22Rv1 (cell line): ENCODE measurements around the gene KCNQ1.

Source experiments
- H3K27ac ChIP-seq: fragments of 450-650 bp; 2 replicates; pipeline ENCODE4 v1.5.1; 2017
- ZFX ChIP-seq: fragments of 450-650 bp; IDR thresholded peaks from 2 replicates; pipeline ENCODE4 v1.6.1; 2017; ENCODE audit warnings: antibody characterized with exemption, borderline replicate concordance
- TF ChIP-seq, protein P1 (sequence below): fragments of 450-650 bp; IDR thresholded peaks from 2 replicates; pipeline ENCODE4 v1.5.1; 2017; ENCODE audit warnings: mild to moderate bottlenecking

The KCNQ1 gene

DNA sequence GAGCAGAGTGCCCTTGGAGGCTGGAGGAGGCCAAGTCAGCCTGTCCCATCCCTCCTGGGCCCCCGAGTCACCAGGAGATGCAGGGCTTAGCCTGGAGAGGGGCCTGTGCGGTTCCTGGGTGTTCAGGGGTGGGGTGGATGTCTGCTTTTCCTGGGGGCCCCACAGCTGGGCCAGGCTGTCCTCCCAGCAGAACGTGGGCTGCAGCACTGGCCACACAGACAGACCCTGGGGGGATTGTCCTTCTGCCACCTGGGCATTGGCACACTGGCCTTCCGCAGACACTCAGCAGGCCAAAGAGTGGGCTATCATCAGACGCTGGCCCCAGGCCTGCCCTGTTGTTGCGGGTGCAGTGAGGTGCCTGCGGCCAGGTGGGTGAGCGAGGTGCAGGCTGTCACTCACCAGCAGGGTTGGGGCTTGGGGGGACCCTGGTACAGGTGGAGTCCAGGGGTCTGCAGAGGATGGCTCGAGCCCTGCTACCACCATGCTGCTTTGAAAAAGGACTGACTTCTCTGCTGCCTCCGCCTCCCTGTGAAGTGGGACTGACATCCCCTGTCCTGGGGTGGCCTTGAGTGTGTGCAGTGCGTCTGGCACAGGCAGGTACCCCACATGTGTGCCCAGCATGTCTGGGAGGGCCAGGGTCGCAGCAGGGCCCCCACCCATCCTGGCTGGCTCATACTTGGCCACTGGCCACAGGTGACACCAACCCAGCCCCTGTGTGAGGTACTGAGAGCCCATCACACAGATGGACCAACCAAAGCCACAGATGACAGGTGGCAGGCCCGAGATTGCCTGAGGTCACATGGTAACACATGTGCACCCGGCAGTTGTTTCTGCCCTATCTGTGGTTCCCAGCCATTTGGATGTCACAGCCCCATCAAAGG is 294.0 kb downstream of the KCNQ1 start:
- no peak overlapping the region for H3K27ac ChIP-seq
- TF ChIP-seq, protein P1, sequence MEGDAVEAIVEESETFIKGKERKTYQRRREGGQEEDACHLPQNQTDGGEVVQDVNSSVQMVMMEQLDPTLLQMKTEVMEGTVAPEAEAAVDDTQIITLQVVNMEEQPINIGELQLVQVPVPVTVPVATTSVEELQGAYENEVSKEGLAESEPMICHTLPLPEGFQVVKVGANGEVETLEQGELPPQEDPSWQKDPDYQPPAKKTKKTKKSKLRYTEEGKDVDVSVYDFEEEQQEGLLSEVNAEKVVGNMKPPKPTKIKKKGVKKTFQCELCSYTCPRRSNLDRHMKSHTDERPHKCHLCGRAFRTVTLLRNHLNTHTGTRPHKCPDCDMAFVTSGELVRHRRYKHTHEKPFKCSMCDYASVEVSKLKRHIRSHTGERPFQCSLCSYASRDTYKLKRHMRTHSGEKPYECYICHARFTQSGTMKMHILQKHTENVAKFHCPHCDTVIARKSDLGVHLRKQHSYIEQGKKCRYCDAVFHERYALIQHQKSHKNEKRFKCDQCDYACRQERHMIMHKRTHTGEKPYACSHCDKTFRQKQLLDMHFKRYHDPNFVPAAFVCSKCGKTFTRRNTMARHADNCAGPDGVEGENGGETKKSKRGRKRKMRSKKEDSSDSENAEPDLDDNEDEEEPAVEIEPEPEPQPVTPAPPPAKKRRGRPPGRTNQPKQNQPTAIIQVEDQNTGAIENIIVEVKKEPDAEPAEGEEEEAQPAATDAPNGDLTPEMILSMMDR, result no peak

DNA sequence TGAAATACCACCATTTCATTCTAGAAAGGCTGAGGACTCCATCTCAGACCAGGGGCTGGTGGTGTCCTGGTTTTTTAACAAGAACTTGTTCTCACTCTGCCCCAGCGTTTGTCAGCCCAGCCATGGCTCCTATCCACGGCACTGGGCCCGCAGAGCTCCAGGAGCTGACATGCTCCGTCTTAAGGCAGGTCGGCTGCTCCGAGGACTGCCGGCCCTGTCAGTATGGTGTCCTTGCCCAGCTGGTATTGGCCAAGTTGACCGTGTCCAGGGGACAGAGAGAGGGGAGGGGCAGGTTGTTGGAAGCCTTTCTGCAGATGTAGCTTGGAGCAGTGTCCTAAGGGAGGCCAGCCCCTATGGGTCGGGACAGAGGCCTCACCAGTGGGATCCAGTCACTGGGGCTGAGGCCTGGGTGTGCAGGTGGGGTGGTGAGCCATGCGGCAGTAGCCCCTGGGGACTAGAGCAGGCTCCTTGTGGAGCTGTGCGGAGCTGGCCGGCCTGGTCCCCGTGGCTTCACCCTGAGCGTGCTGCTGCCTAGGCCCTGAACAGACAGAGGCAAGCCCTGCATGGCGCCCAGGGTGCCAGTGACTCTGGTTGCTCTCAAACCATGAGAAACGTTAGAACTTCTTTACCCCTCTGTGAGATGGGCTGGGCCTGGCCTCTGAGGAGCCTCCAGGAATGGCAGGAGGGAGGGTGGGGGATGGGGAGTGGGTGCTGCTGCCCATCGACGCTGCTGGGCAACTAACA is 294.9 kb downstream of the KCNQ1 start:
- TF ChIP-seq, protein P1, result no peak
- TF ChIP-seq ZFX, result no peak
- H3K27ac ChIP-seq, result no peak overlapping the region

DNA sequence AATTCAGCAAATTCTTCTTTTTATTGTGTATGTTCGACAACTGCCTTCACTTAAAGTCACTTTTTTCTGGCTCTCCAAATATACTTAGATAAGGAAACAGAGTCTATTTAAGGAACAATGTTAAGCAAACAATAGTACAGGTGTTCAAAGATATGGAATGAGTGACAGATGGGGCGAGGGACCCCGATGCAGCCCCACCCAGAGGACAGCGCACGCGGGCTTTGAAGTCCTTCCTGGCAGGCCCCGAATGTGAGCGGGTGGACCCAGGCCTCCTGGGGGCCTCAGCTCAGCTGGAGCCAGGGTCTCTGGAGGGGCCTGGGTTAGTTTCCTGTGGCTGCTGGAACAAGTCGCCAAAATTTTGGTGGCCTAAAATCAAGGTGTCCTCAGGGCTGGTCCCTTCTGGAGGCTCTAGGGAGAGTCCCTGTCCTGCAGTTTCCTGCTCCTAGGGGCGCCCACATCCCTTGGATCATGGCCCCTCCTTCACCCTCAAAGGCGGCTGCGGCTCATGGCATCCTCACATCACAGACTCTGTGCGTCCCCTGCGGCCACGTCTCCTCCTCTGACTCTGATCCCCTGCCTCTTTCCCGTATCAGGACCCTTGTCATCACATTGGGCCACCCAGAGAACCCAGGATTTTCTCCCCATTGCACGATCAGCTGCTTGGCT is 295.6 kb downstream of the KCNQ1 start:
- no peak for TF ChIP-seq ZFX
- TF ChIP-seq, protein P1, result no peak
- H3K27ac ChIP-seq, result no peak overlapping the region

- no peak overlapping the region for H3K27ac ChIP-seq
Observed at GRCh38 chr11:2741006-2741376, 296.2 kb downstream of the KCNQ1 start.

DNA sequence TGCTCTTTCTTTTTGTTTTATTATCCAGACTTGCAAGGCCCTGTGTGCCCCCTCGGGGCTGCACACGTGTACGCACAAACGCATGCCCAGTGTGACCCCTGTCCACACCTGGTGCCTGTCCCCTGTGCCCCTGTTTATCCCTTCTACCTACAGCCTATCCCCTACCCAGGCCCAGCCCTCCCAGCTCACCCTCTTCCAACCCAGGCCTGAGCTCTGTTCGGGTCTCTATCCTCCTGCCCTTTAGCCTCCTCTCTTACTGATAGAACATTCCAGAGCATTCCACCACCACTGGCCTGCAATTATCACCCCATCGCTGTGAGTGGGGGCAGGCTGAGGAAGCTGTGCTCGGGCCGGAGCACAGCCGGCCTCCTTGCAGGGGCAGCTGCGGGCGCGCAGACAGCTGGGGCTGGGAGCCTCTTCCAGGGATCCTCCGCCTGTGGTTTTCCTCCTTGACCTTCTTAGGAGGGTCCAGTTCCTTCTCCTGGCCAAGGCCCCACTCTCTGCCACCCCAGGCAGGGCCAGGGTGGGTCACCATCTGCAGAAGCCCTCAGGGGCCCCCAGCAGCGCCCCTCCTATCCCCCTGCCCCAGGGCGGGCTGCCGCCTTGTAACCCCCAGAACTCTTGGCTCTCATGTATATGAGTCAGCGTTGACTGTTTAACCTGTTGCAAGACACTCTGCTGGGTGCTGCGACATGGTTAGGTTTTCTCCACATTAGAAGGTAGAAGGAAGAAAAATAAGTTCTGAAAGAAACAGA is 296.7 kb downstream of the KCNQ1 start:
- no peak overlapping the region for H3K27ac ChIP-seq
- TF ChIP-seq, protein P1, result no peak
- no peak for TF ChIP-seq ZFX

More at GRCh38 chr11:2741006-2741376, 296.2 kb downstream of the KCNQ1 start:
- TF ChIP-seq, protein P1, result no peak
- TF ChIP-seq ZFX, result no peak

DNA sequence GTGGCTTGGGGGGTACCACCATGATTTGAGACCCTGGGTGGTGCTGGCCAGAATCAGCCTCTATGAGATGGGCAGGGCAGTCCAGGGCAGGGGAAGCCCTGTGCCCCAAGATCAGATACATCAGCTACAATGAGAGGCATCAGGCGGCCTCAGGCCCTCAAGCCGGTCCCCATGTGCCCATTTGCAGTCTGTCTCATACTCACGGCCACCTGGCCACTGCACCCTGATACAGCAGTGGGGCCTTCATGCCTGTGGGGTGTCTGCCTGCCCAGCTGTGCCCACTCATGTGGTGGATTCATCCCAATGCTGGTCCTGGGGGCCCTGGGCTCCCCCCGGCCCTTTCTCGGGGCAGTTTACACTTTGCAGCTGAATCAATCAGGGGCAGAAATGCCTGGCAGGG is 297.4 kb downstream of the KCNQ1 start:
- no peak for TF ChIP-seq ZFX
- TF ChIP-seq, protein P1, result no peak
- no peak overlapping the region for H3K27ac ChIP-seq
